GM19452 (cell line): ENCODE data around the gene CDK9.
"Not testable (repeated sequence)": the region's sequence is repeated elsewhere in the genome, so short reads cannot be mapped to it uniquely, and the experiment has no call there.

Experiments used
- ATAC-seq: cut with Tn5 transposase; IDR thresholded peaks from one replicate; pipeline ENCODE4 v1.9.1; 2021; ENCODE audit not compliant: unreplicated experiment

The CDK9 gene

DNA sequence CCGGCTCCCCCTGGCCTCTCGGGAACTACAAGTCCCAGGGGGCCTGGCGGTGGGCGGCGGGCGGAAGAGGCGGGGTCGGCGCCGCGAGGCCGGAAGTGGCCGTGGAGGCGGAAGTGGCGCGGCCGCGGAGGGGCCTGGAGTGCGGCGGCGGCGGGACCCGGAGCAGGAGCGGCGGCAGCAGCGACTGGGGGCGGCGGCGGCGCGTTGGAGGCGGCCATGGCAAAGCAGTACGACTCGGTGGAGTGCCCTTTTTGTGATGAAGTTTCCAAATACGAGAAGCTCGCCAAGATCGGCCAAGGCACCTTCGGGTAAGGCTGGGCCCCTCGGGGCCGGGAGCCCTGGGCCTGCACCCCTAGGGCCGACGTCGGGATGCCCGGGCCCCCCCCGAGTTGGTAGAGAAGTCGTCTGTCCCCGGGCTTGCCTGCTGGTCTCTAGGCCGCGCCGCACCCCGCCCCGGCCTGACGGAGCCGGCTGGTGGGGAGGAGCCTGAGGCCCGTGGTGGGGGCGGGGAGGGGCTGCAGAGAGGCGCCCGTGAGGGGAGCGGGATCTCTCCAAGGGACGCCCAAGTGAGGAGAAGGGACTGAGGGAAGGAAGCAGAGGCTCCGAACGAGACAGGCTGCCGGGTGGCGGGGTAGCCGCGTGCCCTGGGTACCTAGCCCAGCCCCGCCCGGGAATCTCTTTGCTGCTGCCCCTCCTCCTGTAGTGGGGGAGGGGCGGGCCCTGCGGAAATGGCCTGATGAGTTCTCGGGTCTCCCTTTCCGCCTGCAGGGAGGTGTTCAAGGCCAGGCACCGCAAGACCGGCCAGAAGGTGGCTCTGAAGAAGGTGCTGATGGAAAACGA lies at the start of gene CDK9:
Gene CDK9, plus strand, starts transcription at position 102 of the 840 bp plus-strand sequence. Its CDS starts 115 bp downstream, at position 217.
- peak; percentile 61 for ATAC-seq

GRCh38 chr9:127738666-127739065 lies 47.2 kb upstream of the CDK9 start:
- no peak for ATAC-seq

GRCh38 chr9:127739614-127740330 lies 46.1 kb upstream of the CDK9 start:
- ATAC-seq, result no peak

DNA sequence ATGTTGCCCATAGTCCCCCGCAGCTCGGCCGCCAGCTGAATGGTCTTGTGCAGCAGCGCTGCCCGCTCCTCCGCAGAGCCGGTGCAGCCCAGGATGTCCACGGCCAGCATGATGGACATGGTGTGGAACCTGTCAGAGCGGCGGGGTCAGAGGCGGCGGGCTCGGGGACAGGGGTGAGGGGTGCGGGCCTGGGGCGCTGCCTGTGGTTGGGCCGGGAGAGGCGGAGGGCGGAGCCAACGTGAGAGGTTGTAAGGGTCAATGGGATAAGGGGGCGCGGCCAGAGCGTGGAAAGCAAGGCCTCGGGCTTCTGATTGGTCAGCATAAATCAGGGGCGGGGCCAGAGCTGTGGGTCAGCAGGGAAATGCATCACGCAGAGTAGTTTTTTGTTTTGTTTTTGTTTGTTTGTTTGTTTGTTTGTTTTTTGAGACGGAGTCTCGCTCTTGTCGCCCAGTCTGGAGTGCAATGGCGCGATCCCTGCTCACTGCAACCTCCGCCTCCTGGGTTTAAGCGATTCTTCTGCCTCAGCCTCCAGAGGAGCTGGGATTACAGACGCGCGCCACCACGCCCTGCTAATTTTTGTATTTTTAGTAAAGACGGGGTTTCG lies 43.9 kb upstream of the CDK9 start:
- no peak for ATAC-seq

- ATAC-seq, result no peak
Measured at GRCh38 chr9:127742435-127743088, 43.3 kb upstream of the CDK9 start.

GRCh38 chr9:127744398-127745110 lies 41.3 kb upstream of the CDK9 start:
- ATAC-seq, result no peak

GRCh38 chr9:127746959-127747569 lies 38.8 kb upstream of the CDK9 start:
- ATAC-seq, result no peak

DNA sequence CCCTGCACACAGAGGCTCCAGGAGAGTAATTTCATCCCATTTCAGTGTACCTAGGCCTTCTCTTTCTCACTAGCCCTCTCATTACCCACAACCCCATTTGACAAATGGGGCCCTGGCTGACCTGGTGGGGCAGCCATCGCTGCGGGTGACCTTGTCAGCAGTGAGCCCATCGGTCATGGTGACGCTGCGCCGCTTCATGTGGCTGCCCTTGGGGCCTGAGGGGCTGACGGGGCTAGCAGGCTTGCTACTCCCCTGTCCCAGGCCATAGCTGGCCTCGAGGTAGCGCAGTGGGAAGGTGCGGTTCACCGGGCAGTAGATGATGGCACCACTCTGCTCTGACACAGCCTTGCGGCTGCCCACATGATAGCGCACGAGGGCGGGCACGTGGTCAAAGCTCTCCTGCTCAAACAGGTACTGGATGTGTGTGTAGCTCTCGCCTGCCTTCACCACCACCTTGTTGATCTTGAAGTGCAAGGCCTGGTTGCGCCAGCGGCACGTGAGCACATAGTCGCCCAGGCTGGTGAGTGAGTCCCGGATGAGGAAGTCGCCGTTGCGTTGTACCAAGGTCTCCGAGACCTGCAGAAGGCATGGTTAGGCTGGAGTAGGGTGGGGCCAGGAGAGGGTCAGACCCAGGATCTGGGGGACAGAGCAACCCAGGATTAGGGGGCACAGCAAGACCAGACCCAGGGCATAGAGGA lies 36.6 kb upstream of the CDK9 start:
- no peak for ATAC-seq

DNA sequence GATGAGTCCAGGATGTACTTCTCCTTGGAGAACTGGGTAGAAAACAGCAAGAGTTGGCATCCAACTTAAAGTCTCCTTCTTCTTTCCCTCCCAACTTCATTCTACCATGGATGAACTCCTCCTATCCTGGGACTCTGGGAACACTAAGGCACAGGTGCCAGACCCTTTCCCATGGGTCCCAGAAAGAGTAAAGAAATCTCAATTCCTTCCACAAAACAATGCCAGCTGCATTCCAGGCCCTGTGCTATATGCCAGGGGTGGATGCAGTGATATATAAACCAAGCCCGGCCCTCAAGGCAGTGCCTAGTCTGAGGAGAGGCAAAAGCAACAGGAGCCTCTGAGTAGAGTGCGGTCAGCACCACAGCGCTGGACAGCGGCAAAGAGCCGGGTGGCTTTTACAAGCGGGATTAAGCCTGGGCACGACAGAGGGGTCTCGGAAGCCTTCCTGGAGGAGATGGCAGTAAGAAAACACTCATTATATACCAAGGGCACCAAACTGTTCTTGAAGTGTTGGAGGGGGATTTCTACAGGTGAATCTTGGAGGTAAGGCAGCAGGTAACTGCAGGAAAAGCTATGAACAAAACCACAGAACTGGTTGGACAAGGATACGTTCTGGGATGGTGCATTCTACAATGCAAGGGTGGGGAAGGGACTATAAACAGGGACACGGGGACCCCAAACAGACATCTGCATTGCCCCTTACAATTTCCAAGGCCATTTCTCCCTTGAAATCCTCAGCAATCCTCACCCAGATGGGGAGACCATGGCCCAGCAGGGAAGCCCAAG lies 34.4 kb upstream of the CDK9 start:
- ATAC-seq, result no peak

- no peak for ATAC-seq
Measured at GRCh38 chr9:127753148-127753547, 32.7 kb upstream of the CDK9 start.

DNA sequence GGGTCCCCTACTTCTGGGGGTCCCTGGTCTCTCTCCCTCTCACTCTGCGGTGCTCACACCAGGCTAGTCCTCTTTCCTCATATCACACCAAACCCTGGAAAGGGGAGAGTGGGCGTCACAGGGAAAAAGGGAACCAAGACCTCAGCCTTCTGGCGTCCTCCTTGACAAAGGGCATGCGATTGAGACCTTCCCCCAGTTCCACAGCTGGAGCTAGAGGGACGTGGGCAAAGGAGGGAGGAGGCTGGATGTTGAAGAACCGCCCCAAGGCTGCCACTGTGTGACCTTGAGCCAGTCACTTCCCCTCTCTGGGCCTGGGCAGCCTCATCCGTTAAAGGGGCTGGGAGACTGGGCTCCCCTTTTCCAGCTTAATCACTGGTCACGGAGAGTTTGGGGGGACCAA lies 32.2 kb upstream of the CDK9 start:
- ATAC-seq, result no peak

GRCh38 chr9:127754099-127755060 lies 31.5 kb upstream of the CDK9 start:
- no peak for ATAC-seq

DNA sequence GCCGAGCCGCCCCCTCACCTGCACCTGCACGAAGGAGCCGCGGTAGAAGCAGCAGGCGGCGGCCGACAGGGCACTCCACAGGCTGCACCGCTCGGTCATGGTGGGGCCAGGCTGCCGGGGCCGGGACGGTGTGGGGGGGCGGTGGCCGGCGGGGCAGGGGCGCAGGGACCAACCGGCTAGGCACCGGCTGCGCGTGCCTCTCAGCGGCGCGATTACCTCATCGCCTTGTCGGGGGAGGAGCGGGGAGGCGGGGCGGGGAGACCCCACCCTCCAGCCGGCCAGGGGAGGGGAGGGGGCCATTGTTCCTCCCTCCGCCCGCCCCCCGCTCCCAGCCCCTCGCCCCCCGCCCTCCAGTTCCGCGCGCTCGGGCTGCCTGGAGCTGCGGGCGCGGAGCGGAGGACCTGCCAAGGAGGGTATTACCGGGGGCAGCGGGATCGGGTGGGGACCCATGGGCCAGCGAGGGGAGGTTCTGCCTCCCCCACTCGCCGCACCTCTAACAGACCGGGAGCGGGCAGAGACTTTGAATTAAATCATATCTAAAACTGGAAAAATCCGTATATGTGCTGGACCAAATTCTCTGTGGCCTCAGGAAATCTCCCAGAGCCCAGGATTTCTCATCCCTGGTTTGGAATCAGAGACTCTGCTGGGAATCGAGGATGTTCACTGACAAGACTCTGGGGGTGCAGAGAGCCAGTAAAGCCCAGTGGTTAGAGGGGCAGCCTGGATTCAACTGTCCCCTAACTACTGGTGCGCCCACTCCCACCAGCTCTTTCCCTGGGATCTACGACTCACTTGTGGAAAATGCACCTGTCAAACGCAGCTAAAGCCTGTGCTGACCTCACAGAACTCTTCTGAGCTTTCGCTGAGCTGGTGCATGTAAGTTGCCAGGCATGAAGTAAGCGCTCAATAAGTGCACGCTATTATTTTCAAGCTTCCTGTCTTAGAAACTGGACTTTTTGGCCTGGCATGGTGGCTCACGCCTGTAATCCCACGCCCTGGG lies 30.5 kb upstream of the CDK9 start:
- ATAC-seq, result no peak

- ATAC-seq, result no peak
Measured at GRCh38 chr9:127756233-127756632, 29.6 kb upstream of the CDK9 start.

GRCh38 chr9:127756776-127757175 lies 29.1 kb upstream of the CDK9 start:
- not testable (repeated sequence) for ATAC-seq

GRCh38 chr9:127758843-127759242 lies 27.0 kb upstream of the CDK9 start:
- ATAC-seq, result no peak

DNA sequence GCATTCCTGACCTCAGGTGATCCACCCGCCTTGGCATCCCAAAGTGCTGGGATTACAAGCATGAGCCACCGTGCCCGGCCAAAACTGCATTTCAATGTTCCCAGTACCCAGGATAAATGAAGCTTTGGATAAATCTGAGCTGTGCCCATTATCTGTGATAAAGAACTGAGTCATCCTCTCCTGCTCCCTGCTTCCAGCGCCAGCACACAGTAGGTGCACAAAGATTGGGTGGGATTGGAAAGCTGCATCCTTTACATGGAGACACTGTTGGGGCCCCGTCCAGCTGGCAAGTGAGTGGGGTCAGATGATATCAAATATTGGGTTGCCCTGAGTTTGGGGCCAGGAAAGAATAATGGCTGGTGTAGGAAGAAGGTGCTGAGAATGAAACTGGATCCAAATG lies 24.8 kb upstream of the CDK9 start:
- no peak for ATAC-seq
